Liver (tissue), 9 donors: Measurements from ENCODE around the gene KRT84. TPM values are rescaled to one million over a fixed set of nuclear protein-coding genes. Genes with fewer than 3 reads are reported as not detected.

Source experiments
- DNase-seq: peaks from one replicate; pipeline ENCODE4 v3.0.0-alpha.2; 2017; ENCODE audit warnings: low spot score
- H3K27ac ChIP-seq, 2 donors: one replicate each; pipeline ENCODE4 v1.7.0; 2013; ENCODE audit warnings: inconsistent platforms in 2 of 2, low read length in 2 of 2, control low read depth in 1 of 2, low read depth in 1 of 2, mild to moderate bottlenecking in 1 of 2
- H3K27me3 ChIP-seq, 4 donors: one replicate each; pipeline versions ENCODE4 v1.6.1 to v1.7.0; 2013; ENCODE audit warnings: low read length in 3 of 4, inconsistent platforms in 1 of 4, mild to moderate bottlenecking in 1 of 4, moderate library complexity in 1 of 4; ENCODE audit not compliant: control insufficient read depth in 4 of 4, insufficient read depth in 4 of 4
- H3K36me3 ChIP-seq, 4 donors: one replicate each; pipeline versions ENCODE4 v1.6.1 to v1.7.0; 2013; ENCODE audit warnings: low read length in 3 of 4, mild to moderate bottlenecking in 3 of 4, low read depth in 1 of 4, moderate library complexity in 1 of 4; ENCODE audit not compliant: control insufficient read depth in 4 of 4, insufficient read depth in 3 of 4
- H3K4me1 ChIP-seq, 4 donors: one replicate each; pipeline versions ENCODE4 v1.6.1 to v1.7.0; 2013; ENCODE audit warnings: low read length in 3 of 4, mild to moderate bottlenecking in 3 of 4, moderate library complexity in 1 of 4; ENCODE audit not compliant: control insufficient read depth in 4 of 4, insufficient read depth in 4 of 4
- H3K4me3 ChIP-seq, 3 donors: one replicate each; pipeline versions ENCODE4 v1.6.1 to v1.7.0; 2013; ENCODE audit warnings: low read length in 3 of 3, control low read depth in 1 of 3, low read depth in 1 of 3, mild to moderate bottlenecking in 1 of 3
- H3K9ac ChIP-seq, 2 donors: one replicate each; pipeline ENCODE4 v1.7.0; 2013; ENCODE audit warnings: low read length in 2 of 2, mild to moderate bottlenecking in 2 of 2, moderate library complexity in 2 of 2, control low read depth in 1 of 2, low read depth in 1 of 2
- H3K9me3 ChIP-seq, 4 donors: one replicate each; pipeline versions ENCODE4 v1.6.1 to v1.7.0; 2013; ENCODE audit warnings: low read length in 3 of 4; ENCODE audit not compliant: control insufficient read depth in 4 of 4
- ATF3 ChIP-seq: IDR thresholded peaks from 2 replicates; pipeline ENCODE4 v1.6.1; 2016; ENCODE audit warnings: antibody characterized with exemption
- CTCF ChIP-seq: fragments of 150-350 bp; IDR thresholded peaks from 2 replicates; pipeline ENCODE4 v1.5.1; 2017; ENCODE audit warnings: improper control_type of control experiment, low read depth, low read length; ENCODE audit not compliant: missing input control
- EGR1 ChIP-seq, 2 donors: IDR thresholded peaks; 2 replicates each; pipeline ENCODE4 v1.6.1; 2016 to 2018; ENCODE audit warnings: antibody characterized with exemption in 2 of 2, low read depth in 2 of 2
- FOXA1 ChIP-seq: IDR thresholded peaks from 2 replicates; pipeline ENCODE4 v1.6.1; 2016; ENCODE audit warnings: antibody characterized with exemption
- FOXA2 ChIP-seq: IDR thresholded peaks from 2 replicates; pipeline ENCODE4 v1.6.1; 2016; ENCODE audit warnings: antibody characterized with exemption
- GABPA ChIP-seq, 2 donors: IDR thresholded peaks in 1 of 2; conservative IDR thresholded peaks in 1 of 2; 2 replicates each; pipeline ENCODE4 v1.6.1; 2016; ENCODE audit warnings: antibody characterized with exemption in 2 of 2, mild to moderate bottlenecking in 1 of 2, moderate library complexity in 1 of 2
- HNF4A ChIP-seq, 2 donors: conservative IDR thresholded peaks; 2 replicates each; pipeline ENCODE4 v1.6.1; 2016; ENCODE audit warnings: antibody characterized with exemption in 2 of 2, mild to moderate bottlenecking in 2 of 2
- HNF4G ChIP-seq: IDR thresholded peaks from 2 replicates; pipeline ENCODE4 v1.6.1; 2016; ENCODE audit warnings: antibody characterized with exemption
- JUND ChIP-seq, 2 donors: IDR thresholded peaks; 2 replicates each; pipeline ENCODE4 v1.6.1; 2016; ENCODE audit warnings: antibody characterized with exemption in 2 of 2
- NR2F2 ChIP-seq: IDR thresholded peaks from 2 replicates; pipeline ENCODE4 v1.6.1; 2016; ENCODE audit warnings: antibody characterized with exemption
- RAD21 ChIP-seq, 2 donors: IDR thresholded peaks; 2 replicates each; pipeline ENCODE4 v1.6.1; 2016; ENCODE audit warnings: antibody characterized with exemption in 2 of 2, mild to moderate bottlenecking in 2 of 2
- REST ChIP-seq: IDR thresholded peaks from 2 replicates; pipeline ENCODE4 v1.6.1; 2016; ENCODE audit warnings: antibody characterized with exemption, mild to moderate bottlenecking
- RXRA ChIP-seq, 2 donors: IDR thresholded peaks; 2 replicates each; pipeline ENCODE4 v1.6.1; 2017 to 2018; ENCODE audit warnings: antibody characterized with exemption in 2 of 2, mild to moderate bottlenecking in 1 of 2
- SP1 ChIP-seq: IDR thresholded peaks from 2 replicates; pipeline ENCODE4 v1.6.1; 2018; ENCODE audit warnings: antibody characterized with exemption, mild to moderate bottlenecking
- TAF1 ChIP-seq: conservative IDR thresholded peaks from 2 replicates; pipeline ENCODE4 v1.6.1; 2016; ENCODE audit warnings: antibody characterized with exemption, mild to moderate bottlenecking
- YY1 ChIP-seq: IDR thresholded peaks from 2 replicates; pipeline ENCODE4 v1.6.1; 2016; ENCODE audit warnings: antibody characterized with exemption, mild to moderate bottlenecking
- ZBTB33 ChIP-seq: IDR thresholded peaks from 2 replicates; pipeline ENCODE4 v1.6.1; 2016; ENCODE audit warnings: antibody characterized with exemption
- WGBS: extraction: QIAGEN DNeasy Blood & Tissue Kit; methylation state at CpG from one replicate; pipeline ENCODE4 v1.1.7; 2013; 5-methylcytosine and 5-hydroxymethylcytosine counted together
- polyA plus RNA-seq, 2 donors: library from polyadenylated mRNA; stranded (reverse) in 1 of 2; unstranded in 1 of 2; fragments of 200-250 nt in 1 of 2; fragments of >200 nt in 1 of 2; fragmentation: Nextera tagmentation in 1 of 2; extraction: Ambion mirVana in 1 of 2; gene quantifications; one replicate each; pipeline versions ENCODE4 v1.2.1 to v1.2.3, GENCODE V29; 2013 to 2015
- total RNA-seq, 2 donors: library from RNA; depleted of rRNA; stranded (reverse); fragments of >200 nt; gene quantifications; one replicate each; pipeline ENCODE4 v1.2.3, GENCODE V29; 2014
- TF ChIP-seq, protein P1 (sequence below): IDR thresholded peaks from 2 replicates; pipeline ENCODE4 v1.6.1; 2016; ENCODE audit warnings: antibody characterized with exemption
- donor health status: healthy.
- donor health status: healthy.
- donor health status: healthy.
- donor health status: healthy.
- donor health status: healthy.

Gene KRT84
- total and polyA plus RNA-seq, 4 donors: not detected

- H3K4me3 ChIP-seq: no peak overlapping the region
- no peaks in the 10 kb centered on the region for H3K36me3 ChIP-seq
- no peak overlapping the region for H3K27ac ChIP-seq
- no peaks in the 10 kb centered on the region for H3K27me3 ChIP-seq
- H3K9ac ChIP-seq: no peak overlapping the region
- H3K4me1 ChIP-seq: no peaks in the 10 kb centered on the region
- no peak for DNase-seq
- WGBS: 84% methylated on average over 3 of the region's 3 CpGs
- no peaks in the 10 kb centered on the region for H3K9me3 ChIP-seq
- TF ChIP-seq NR2F2: no peak
- no peak for TF ChIP-seq HNF4G
- no peak for TF ChIP-seq EGR1 (IDR thresholded peaks at IDR 0.05; ENCODE audit: low read depth in 2 of 2)
- no peak for TF ChIP-seq GABPA (IDR thresholded peaks at IDR 0.05 in 1 of 2, conservative IDR thresholded peaks at IDR 0.05 in 1 of 2)
- no peak for TF ChIP-seq RAD21 (IDR thresholded peaks at IDR 0.05)
- TF ChIP-seq, protein P1, sequence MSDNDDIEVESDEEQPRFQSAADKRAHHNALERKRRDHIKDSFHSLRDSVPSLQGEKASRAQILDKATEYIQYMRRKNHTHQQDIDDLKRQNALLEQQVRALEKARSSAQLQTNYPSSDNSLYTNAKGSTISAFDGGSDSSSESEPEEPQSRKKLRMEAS: no peak
- no peak for TF ChIP-seq HNF4A (conservative IDR thresholded peaks at IDR 0.05)
- TF ChIP-seq YY1: no peak
- no peak for TF ChIP-seq FOXA1
- no peak for TF ChIP-seq TAF1
- TF ChIP-seq ZBTB33: no peak
- no peak for TF ChIP-seq JUND (IDR thresholded peaks at IDR 0.05)
These were observed 17.6 kb upstream of the KRT84 start for GRCh38 chr12:52402873-52403540.

GRCh38 chr12:52402377-52402776 is 16.9 kb upstream of the KRT84 start:
- Histone ChIP-seq H3K9me3 (no peaks in the 10 kb centered on the region), H3K9ac (no peak overlapping the region), H3K4me3 (no peak overlapping the region), H3K27me3 (no peaks in the 10 kb centered on the region), H3K27ac (no peak overlapping the region), H3K36me3 (no peaks in the 10 kb centered on the region), H3K4me1 (no peaks in the 10 kb centered on the region)
- no peak for DNase-seq
- WGBS: 95% methylated on average over 2 of the region's 2 CpGs
- TF ChIP-seq RAD21 (IDR thresholded peaks at IDR 0.05) (no peak), EGR1 (IDR thresholded peaks at IDR 0.05; ENCODE audit: low read depth in 2 of 2) (no peak), GABPA (IDR thresholded peaks at IDR 0.05 in 1 of 2, conservative IDR thresholded peaks at IDR 0.05 in 1 of 2) (no peak), REST (no peak), HNF4G (no peak), CTCF (no peak), RXRA (IDR thresholded peaks at IDR 0.05) (no peak), ZBTB33 (no peak), FOXA2 (no peak), ATF3 (no peak), JUND (IDR thresholded peaks at IDR 0.05) (no peak), TAF1 (no peak), SP1 (no peak), HNF4A (conservative IDR thresholded peaks at IDR 0.05) (no peak)
- TF ChIP-seq, protein P1: no peak
